Activated T-cell treated with anti-CD3 and anti-CD28 coated beads, Interleukin-2, amount 50 U/mL, for 4 hours (primary cell): ENCODE data around the gene SSTR3. TPM values are rescaled to one million over a fixed set of nuclear protein-coding genes. Genes with fewer than 3 reads are reported as not detected.

Experiments
- ATAC-seq, 2 donors: fragments of 200-7000 bp; cut with Tn5 transposase; one replicate each; pipeline ENCODE4 v1.10.0; 2021
- DNase-seq: peaks from one replicate; pipeline ENCODE4 v3.0.0-alpha.2; 2020
- H3K27me3 Mint-ChIP-seq: one replicate; pipeline ENCODE4 v1.8.0; 2021; ENCODE audit warnings: low read depth, mixed read lengths
- H3K36me3 Mint-ChIP-seq: one replicate; pipeline ENCODE4 v1.8.0; 2022; ENCODE audit warnings: mixed read lengths; ENCODE audit not compliant: insufficient read depth
- H3K4me1 Mint-ChIP-seq: one replicate; pipeline ENCODE4 v1.8.0; 2021; ENCODE audit warnings: low read depth, mixed read lengths
- H3K4me3 Mint-ChIP-seq: one replicate; pipeline ENCODE4 v1.8.0; 2021; ENCODE audit warnings: mild to moderate bottlenecking, moderate library complexity, mixed read lengths
- H3K9me3 Mint-ChIP-seq: one replicate; pipeline ENCODE4 v1.8.0; 2021; ENCODE audit warnings: mixed read lengths
- total RNA-seq, 3 donors: library from RNA; stranded (reverse); gene quantifications; one replicate each; pipeline ENCODE4 v1.2.1, GENCODE V29; 2021

The SSTR3 gene
- total RNA-seq, 3 donors from 2014 or later = 1.7 to 2.3 (median 1.9) TPM

- Mint-ChIP-seq H3K4me3 (no peak overlapping the region), H3K4me1 (peaks cover 18% of the 10 kb centered on the region), H3K27me3 (no peaks in the 10 kb centered on the region), H3K9me3 (no peaks in the 10 kb centered on the region), H3K36me3 (no peaks in the 10 kb centered on the region)
- DNase-seq = no peak
- no peak for ATAC-seq
Observed at GRCh38 chr22:37248251-37248650, 36.0 kb upstream of the SSTR3 start.

- H3K9me3 Mint-ChIP-seq = no peaks in the 10 kb centered on the region
- peaks cover 11% of the 10 kb centered on the region for H3K36me3 Mint-ChIP-seq
- no peak overlapping the region for H3K4me3 Mint-ChIP-seq
- no peaks in the 10 kb centered on the region for H3K27me3 Mint-ChIP-seq
- no peak for DNase-seq
- peaks cover 31% of the 10 kb centered on the region for H3K4me1 Mint-ChIP-seq
- ATAC-seq = no peak
Observed at GRCh38 chr22:37245740-37246139, 33.5 kb upstream of the SSTR3 start.

GRCh38 chr22:37244922-37245722, 32.8 kb upstream of the SSTR3 start:
- Mint-ChIP-seq H3K27me3 (no peaks in the 10 kb centered on the region), H3K36me3 (peaks cover 17% of the 10 kb centered on the region), H3K4me1 (peaks cover 37% of the 10 kb centered on the region), H3K9me3 (no peaks in the 10 kb centered on the region), H3K4me3 (peak overlapping the region; percentile 98)
- no peak for DNase-seq
- no peak for ATAC-seq

- peaks cover 45% of the 10 kb centered on the region for H3K4me1 Mint-ChIP-seq
- peaks cover 19% of the 10 kb centered on the region for H3K36me3 Mint-ChIP-seq
Observed at GRCh38 chr22:37244114-37244921, 32.0 kb upstream of the SSTR3 start, which contains the start of gene RAC2. Gene RAC2 (minus strand): TSS chr22:37244269. CDS start chr22:37244148, 121 bp downstream.

DNA sequence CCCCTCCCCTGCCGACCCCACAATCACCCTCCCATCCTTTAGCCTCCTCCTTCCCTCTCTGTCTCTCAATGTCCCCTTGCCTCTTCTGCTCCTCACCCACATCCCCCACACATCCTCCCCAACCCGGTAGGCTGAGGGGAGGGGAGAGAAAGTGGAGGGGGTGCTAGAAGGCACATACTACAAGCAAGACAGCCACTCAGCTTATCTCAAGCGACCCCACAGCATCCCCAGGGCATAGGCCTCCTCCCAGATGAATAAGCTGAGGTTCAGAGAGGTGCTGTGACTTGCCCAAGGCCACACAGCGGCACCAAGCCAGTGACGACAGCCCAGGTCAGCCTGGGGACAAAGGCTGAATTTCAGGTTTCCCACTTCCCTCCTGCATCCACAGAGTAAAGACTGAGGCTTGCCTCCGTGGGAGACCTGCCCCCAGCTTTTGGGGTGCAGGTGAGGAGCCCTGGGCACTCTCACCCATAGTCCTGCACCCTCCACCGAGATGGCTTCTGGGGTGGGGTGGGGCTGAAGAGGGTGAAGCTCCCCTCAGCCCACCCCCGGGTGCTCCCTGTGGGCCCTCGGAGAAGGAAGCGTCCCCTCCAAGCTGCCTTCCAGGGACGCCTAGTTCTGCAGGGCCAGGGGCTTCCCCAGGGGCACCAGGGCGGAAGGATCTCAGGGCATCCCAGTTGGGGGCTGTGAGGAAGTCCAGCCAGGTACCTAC, 31.3 kb upstream of the SSTR3 start:
- Mint-ChIP-seq H3K27me3 (no peaks in the 10 kb centered on the region), H3K9me3 (no peaks in the 10 kb centered on the region), H3K36me3 (peaks cover 21% of the 10 kb centered on the region), H3K4me1 (peaks cover 52% of the 10 kb centered on the region), H3K4me3 (peak overlapping the region; percentile 98)
- DNase-seq = no peak
- peak; percentile 0 to 1 for ATAC-seq

More at GRCh38 chr22:37244114-37244921, 32.0 kb upstream of the SSTR3 start, which contains the start of gene RAC2:
- Mint-ChIP-seq H3K27me3 (no peaks in the 10 kb centered on the region), H3K9me3 (no peaks in the 10 kb centered on the region), H3K4me3 (peak within 1 kb of the TSS; percentile 98)
- peak; percentile 63 to 69 for ATAC-seq
- DNase-seq = peak; percentile 87

DNA sequence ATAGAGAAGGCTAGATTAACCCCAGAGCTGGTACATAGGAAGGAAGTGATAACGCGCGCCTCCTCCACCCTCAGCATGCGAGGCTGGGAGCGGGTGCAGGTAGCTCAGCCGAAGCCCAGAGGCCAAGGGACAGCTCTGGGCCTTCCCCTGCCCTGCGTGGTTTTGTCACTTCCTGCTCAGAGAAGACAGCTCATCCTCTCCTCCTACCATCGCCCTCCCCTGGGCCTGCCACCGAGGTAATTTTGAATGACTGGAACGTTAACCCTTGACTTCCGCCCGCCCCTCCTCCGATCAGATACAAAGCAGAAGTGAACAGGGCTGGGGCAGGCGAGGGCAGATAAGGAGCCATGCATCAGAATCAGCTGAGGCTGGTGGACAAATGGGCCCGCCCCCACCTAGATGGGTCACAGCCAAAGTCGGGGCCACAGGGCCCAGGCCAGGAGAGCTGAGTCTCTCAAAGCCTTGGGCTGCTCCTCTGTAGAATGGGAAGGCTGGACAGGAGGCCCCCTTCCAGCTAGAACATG, 30.2 kb upstream of the SSTR3 start:
- Mint-ChIP-seq H3K4me1 (peaks cover 58% of the 10 kb centered on the region), H3K27me3 (no peaks in the 10 kb centered on the region), H3K4me3 (peak overlapping the region; percentile 98), H3K36me3 (peaks cover 30% of the 10 kb centered on the region), H3K9me3 (no peaks in the 10 kb centered on the region)
- ATAC-seq (peak; percentile 75 to 77), DNase-seq (peak; percentile 88)

- ATAC-seq = peak in 1 of 2 donors; percentile 1
- Mint-ChIP-seq H3K4me3 (peak overlapping the region; percentile 98), H3K9me3 (no peaks in the 10 kb centered on the region), H3K27me3 (no peaks in the 10 kb centered on the region), H3K36me3 (peaks cover 32% of the 10 kb centered on the region), H3K4me1 (peaks cover 66% of the 10 kb centered on the region)
- DNase-seq = no peak
Observed at GRCh38 chr22:37241351-37242142, 29.3 kb upstream of the SSTR3 start.

DNA sequence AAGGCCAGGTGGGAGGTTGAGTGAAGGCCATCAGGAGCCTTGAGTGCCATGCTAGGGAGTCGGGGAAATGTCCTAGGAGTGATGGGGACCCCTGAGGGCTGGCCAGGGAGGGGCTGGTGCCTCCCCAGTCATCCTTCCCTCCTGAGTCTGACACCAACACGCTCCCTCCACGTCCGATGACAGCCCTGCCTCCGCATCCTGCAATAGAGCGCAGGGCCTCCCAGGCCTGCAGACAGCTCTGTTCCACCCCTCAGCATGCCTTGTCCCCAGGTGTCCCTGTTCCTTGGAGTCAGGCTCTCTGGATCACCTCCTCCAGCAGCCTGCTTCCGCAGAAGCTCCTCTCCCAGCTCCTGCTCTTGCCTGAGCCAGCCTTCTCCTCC, 28.7 kb upstream of the SSTR3 start:
- Mint-ChIP-seq H3K27me3 (no peaks in the 10 kb centered on the region), H3K4me1 (peaks cover 72% of the 10 kb centered on the region), H3K4me3 (peak overlapping the region; percentile 98), H3K9me3 (no peaks in the 10 kb centered on the region), H3K36me3 (peaks cover 38% of the 10 kb centered on the region)
- DNase-seq = no peak
- no peak for ATAC-seq

GRCh38 chr22:37240240-37240940, 28.1 kb upstream of the SSTR3 start:
- peaks cover 78% of the 10 kb centered on the region for H3K4me1 Mint-ChIP-seq
- ATAC-seq (no peak), DNase-seq (no peak)
- H3K36me3 Mint-ChIP-seq = peaks cover 42% of the 10 kb centered on the region
- H3K9me3 Mint-ChIP-seq = no peaks in the 10 kb centered on the region
- H3K4me3 Mint-ChIP-seq = peak overlapping the region; percentile 98
- no peaks in the 10 kb centered on the region for H3K27me3 Mint-ChIP-seq

DNA sequence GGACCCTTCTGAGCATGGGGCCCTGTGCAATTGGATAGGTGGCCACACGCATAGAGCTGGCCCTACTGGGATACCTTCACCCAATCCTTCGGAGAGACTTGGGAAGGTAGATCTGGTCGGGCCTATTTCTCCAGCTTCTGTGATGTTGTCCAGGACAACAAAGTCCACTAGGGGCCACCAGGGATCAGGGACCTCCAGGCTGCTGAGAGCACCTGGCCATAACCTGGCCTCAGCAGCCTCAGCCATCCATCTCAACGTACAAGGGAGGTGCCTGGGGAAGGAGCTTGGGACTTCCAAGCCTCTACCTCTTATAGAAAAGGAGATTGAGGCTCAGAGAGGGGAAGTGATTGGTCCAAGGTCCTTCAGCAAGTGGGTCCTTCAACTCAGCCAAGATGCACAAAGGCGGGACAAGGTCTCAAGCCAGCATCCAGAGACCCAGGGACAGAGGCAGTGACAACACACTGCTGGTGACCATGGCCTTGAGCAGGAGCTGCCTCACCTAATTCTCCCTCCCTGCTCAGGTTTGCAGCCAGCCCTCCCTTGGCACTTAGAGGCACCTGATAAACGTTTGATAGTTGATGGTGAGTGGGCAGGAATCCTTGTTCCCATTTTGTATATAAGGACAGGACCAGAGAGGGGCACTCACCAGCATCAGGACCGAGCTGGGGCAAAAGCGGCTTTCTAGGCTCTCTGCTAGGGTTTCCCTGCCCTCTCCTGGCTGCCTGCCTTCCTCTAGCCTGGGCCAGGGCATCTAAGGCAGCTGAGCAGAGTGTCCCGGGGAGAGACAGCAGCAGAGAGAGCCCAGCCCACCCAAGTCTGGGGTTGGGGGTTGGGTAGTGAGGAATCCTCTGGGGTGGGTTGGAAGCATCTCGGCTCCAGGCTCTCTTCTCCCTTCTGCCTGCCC, 27.3 kb upstream of the SSTR3 start:
- Mint-ChIP-seq H3K4me3 (peak overlapping the region; percentile 98), H3K36me3 (peaks cover 48% of the 10 kb centered on the region), H3K4me1 (peaks cover 79% of the 10 kb centered on the region), H3K27me3 (no peaks in the 10 kb centered on the region), H3K9me3 (no peaks in the 10 kb centered on the region)
- no peak for DNase-seq
- no peak for ATAC-seq

- H3K4me3 Mint-ChIP-seq = peak overlapping the region; percentile 78
- H3K9me3 Mint-ChIP-seq = no peaks in the 10 kb centered on the region
- no peak for DNase-seq
- no peaks in the 10 kb centered on the region for H3K27me3 Mint-ChIP-seq
- ATAC-seq = peak in 1 of 2 donors; percentile 3
- H3K36me3 Mint-ChIP-seq = peaks cover 56% of the 10 kb centered on the region
- peaks cover 91% of the 10 kb centered on the region for H3K4me1 Mint-ChIP-seq
Observed at GRCh38 chr22:37237371-37238268, 25.3 kb upstream of the SSTR3 start.
